NCI-H128 (cell line): ENCODE data around the gene UBE2I.

Source experiments
- DNase-seq: peaks from one replicate; lab custom pipeline; 2025; ENCODE audit not compliant: unreplicated experiment; lab: John Stamatoyannopoulos, UW

UBE2I gene

GRCh38 chr16:1341495-1342420, 32.3 kb downstream of the UBE2I start:
- no peak for DNase-seq

DNA sequence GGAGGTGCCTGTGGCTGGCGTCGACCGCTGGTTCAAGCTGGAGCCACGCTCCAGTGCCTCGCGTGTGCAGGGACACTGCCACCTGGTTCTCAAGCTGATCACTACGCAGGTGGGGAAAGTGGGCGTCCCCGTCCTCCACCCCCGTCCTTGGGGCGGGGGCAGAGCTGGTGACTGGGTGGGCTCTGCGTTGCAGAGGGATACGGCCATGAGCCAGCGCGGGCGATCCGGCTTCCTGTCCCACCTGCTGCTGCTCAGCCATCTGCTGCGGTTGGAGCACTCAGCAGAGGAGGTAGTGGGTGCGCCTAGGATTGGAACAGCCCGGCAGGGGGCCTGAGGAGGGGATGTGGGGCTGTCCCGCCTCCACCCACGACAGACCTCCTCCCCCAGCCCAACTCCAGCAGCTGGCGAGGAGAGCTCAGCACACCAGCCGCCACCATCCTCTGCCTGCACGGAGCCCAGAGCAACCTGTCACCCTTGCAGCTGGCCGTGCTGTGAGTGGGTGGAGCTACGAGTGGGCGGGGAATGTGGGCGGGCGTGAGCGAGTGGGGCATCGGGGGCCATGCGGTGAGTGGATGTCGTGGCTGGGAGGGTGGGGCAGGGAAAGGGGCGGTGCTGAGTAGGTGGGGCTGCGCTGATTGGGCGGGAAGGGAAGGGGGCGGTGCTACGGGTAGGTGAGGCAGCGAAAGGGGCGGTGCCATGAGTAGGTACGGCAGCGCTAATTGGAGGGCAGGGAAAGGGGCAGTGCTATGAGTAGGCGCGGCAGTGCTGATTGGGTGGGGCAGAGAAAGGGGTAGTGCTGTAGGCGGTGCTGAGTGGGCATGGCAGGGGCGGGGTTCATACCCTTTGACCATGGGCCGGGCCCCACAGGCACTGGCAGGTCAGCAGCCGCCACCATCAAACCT, 33.3 kb downstream of the UBE2I start:
- DNase-seq = peak; percentile 70

DNA sequence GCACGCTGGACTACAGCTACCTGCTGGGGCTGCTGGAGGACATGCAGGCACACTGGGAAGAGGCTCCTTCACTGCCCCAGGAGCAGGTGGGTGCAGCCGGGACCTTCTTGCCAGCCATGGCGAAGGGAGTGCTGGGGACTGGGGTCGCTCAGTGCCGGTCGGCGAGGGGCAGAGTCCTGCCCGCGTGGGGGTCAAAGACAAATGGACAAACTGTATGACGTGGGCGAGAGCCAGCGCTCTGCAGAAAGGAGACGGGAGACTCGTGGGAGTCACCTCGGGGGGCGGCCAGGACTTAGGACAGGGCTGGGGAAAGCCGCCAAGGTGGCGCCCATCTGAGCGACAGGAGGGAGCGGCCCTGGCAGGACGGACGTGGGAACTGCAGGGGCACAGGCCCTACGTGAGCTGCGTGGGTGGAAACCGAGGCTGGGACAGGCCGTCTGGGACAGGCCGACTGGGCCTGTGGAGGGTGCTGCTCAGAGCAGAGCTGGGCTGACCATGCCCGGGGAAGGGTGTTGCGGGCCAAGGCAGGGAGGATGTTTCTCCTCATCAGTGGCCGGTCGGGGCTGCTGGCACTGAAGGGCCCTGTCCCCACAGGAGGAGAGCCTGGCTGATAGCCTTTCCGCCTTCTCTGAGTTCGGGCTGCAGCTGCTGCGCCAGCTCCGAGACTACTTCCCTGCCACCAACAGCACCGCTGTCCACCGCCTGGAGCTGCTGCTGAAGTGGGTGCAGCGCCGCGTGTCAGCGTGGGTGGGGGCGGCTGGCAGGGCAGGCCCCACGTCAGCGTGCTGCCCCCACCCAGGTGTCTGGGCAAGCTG, 34.2 kb downstream of the UBE2I start:
- DNase-seq = no peak

GRCh38 chr16:1344499-1344898, 35.1 kb downstream of the UBE2I start:
- DNase-seq = no peak

- no peak for DNase-seq
These were observed 35.7 kb downstream of the UBE2I start for GRCh38 chr16:1345087-1345486.

DNA sequence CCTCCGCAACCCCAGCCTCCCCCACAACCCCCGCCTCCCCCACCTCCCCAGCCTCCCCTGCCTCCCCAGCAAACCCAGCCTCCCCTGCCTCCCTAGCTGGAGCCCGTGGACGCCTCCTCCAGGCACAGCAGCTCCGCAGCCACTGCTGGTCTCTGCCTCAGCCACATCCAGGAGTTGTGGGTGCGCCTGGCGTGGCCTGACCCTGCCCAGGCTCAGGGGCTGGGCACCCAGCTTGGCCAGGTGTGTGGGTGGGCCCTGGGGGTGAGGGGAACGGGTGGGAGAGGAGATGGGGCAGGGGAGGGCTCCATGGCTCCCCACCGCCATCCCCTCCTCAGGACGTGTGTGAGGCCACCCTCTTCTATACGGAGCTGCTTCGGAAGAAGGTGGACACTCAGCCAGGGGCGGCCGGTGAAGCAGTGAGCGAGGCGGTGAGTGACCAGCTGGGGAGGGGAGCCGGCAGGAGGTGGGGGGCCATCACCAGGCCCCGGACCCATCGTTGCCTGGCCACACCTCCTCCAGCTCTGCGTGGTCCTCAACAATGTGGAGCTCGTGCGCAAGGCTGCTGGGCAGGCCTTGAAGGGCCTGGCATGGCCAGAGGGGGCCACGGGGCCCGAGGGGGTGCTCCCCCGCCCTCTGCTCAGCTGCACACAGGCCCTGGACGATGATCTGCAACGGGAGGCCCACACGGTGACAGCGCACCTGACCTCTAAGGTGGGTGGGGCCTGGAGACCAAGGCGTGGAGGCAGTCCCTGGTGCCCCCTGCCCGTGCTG, 36.4 kb downstream of the UBE2I start:
- DNase-seq = no peak

DNA sequence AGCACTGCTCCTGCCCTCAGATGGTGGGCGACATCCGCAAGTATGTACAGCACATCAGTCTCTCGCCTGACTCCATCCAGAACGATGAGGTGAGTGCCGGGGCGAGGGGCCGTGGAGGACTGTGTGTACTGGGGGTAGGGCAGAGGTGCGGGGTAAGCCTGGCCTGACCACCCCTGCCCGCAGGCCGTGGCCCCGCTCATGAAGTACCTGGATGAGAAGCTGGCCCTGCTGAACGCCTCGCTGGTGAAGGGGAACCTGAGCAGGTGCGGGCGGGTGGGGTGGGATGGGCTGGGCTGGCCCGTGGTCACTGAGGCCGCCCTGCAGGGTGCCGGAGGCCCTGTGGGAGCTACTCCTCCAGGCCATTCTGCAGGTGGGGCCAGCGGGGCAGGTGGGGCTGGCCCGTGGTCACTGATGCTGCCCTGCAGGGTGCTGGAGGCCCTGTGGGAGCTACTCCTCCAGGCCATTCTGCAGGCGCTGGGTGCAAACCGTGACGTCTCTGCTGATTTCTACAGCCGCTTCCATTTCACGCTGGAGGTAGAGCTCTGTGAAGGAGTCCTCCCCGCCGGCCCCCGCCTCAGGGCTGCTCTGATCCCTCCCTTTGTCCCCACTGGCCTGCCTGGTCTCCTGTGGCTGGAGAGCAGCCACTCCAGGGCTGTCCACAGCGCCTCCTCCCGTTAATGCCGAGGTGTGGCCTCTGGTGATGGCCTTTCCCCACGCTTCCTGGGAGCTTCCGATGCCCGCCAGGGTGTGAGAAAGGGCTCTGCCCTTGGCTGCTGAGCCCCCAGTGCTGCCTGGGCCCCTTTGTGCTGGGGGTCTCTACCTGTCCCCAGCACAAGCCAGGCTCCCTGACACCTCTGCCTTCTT, 37.2 kb downstream of the UBE2I start:
- no peak for DNase-seq

GRCh38 chr16:1347286-1347855, 37.9 kb downstream of the UBE2I start:
- DNase-seq = no peak

- DNase-seq = no peak
These were observed 38.5 kb downstream of the UBE2I start for GRCh38 chr16:1347962-1348361.

DNA sequence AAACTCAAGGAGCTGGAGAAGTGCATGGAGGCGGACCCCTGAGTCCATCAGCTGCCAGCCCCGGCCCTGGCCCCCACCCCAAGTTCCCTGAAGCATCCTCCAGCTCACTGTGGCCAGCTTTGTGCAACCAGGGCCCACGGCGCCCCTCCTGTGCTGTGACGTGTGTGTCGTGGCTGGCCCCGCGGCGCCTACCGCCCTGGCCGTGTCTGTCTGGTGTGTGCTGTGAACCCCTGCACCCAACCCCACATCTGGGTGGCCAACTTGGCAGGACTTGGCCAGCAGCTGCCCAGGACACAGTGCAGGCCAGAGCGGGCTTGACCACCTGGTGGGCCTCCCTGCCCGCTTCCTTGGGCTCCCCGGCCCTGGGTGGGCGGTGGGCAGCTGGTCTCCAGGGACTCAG, 39.0 kb downstream of the UBE2I start:
- no peak for DNase-seq

GRCh38 chr16:1348926-1349325, 39.5 kb downstream of the UBE2I start:
- no peak for DNase-seq

- DNase-seq = no peak
These were observed 39.9 kb downstream of the UBE2I start for GRCh38 chr16:1349351-1349750.

- DNase-seq = no peak
These were observed 40.5 kb downstream of the UBE2I start for GRCh38 chr16:1349951-1350350.

- no peak for DNase-seq
These were observed 41.3 kb downstream of the UBE2I start for GRCh38 chr16:1350691-1351090.

GRCh38 chr16:1351215-1351581, 41.8 kb downstream of the UBE2I start:
- no peak for DNase-seq

DNA sequence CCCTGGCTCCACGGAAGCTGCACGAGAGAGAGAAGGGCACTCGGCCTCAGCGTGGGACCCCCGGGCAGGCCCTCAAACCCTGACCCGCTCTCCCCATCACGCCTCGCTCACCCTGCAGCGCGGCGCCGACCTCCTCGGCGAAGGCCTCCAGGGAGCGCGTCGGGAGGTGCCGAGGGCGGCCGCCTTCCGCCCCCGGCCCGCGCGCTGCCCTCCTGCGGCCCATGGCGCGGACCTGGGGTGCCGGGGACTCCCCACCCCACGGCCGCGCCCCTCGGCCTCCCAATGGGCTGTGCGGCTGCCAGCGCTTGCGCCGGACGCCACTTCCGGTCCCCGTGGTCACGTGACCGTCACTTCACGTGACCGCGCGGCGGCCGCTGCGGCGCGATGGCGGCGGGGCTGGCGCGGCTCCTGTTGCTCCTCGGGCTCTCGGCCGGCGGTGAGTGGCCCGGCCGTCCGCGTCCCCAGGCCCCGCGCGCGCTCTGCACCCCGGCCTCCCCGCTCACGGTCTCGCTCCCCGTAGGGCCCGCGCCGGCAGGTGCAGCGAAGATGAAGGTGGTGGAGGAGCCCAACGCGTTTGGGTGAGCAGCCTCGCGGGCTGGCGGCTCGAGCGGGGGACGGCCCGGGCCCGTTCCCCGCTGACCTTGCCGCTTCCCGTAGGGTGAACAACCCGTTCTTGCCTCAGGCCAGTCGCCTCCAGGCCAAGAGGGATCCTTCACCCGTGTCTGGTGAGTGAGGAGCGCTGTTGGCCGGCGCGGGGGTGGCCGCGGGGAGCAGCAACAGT, 42.3 kb downstream of the UBE2I start, which contains the start of the genes GNPTG and TSR3:
Gene GNPTG, plus strand, starts transcription at position 350 of the 781 bp plus-strand sequence. Its CDS starts 35 bp downstream, at position 385.
Gene TSR3, minus strand, starts transcription at position 297 of the 781 bp plus-strand sequence. Its CDS starts 74 bp downstream, at position 223.
- DNase-seq = peak; percentile 26

- DNase-seq = no peak
These were observed 45.5 kb downstream of the UBE2I start for GRCh38 chr16:1354815-1355540.
